ENCODE results near the gene CCNY. TPM values are rescaled to one million over a fixed set of nuclear protein-coding genes. Genes with fewer than 3 reads are reported as not detected.
A peak's percentile ranks its signal among the peaks of the same experiment; 100 is the strongest.

CCNY gene
- total and polyA plus RNA-seq, 5 donors = 27.7 to 72.1 (median 64.3) TPM

GRCh38 chr10:35334297-35334696, 2.0 kb upstream of the CCNY start:
- Histone ChIP-seq H3K9me3 (ENCODE audit: control insufficient read depth, low read length) (no peaks in the 10 kb centered on the region), H3K27me3 (ENCODE audit: control insufficient read depth, insufficient read depth) (no peaks in the 10 kb centered on the region), H3K4me3 (ENCODE audit: low read length) (peak overlapping the region; percentile 13), H3K4me1 (ENCODE audit: control insufficient read depth, insufficient read depth, low read length) (peaks cover 28% of the 10 kb centered on the region), H3K27ac (ENCODE audit: low read length) (no peak overlapping the region)
- intact Hi-C loops (cut with DNase I) = loop anchor here in 1 of 4 donors (10.0 kb wide), 2 partner anchors 209 to 231 kb away; partner anchors contain the start of gene CREM
- ATAC-seq (no peak), DNase-seq (no peak)
- 63% methylated on average over 1 of the region's 1 CpG for WGBS

GRCh38 chr10:35335133-35336083, 901 bp upstream of the CCNY start:
- intact Hi-C loops (cut with DNase I) = loop anchor here in 2 of 4 donors (5.0 to 10.0 kb wide), 3 partner anchors 211 to 229 kb away; partner anchors contain the start of gene CREM (in 1 of the 2)
- Histone ChIP-seq H3K9me3 (ENCODE audit: control insufficient read depth, low read length) (no peaks in the 10 kb centered on the region), H3K4me1 (ENCODE audit: control insufficient read depth, insufficient read depth, low read length) (peaks cover 23% of the 10 kb centered on the region), H3K27ac (ENCODE audit: low read length) (peak overlapping the region; percentile 39), H3K4me3 (ENCODE audit: low read length) (peak overlapping the region; percentile 80), H3K27me3 (ENCODE audit: control insufficient read depth, insufficient read depth) (no peaks in the 10 kb centered on the region)
- ATAC-seq (peak; percentile 2 to 7), DNase-seq (peak in 1 of 3 donors; percentile 62)
- WGBS = 27% methylated on average over 34 of the region's 34 CpGs

GRCh38 chr10:35336921-35337823, 863 bp downstream of the CCNY start:
- intact Hi-C loops (cut with DNase I) = loop anchor here in 2 of 4 donors (5.0 to 10.0 kb wide), 3 partner anchors 212 to 228 kb away; partner anchors contain the start of gene CREM (in 1 of the 2)
- under 1% methylated on average over 88 of the region's 88 CpGs for WGBS
- DNase-seq = peak; percentile 48 to 78 (median 68)
- Histone ChIP-seq H3K9me3 (ENCODE audit: control insufficient read depth, low read length) (no peaks in the 10 kb centered on the region), H3K27me3 (ENCODE audit: control insufficient read depth, insufficient read depth) (no peaks in the 10 kb centered on the region), H3K4me3 (ENCODE audit: low read length) (peak overlapping the region; percentile 80), H3K4me1 (ENCODE audit: control insufficient read depth, insufficient read depth, low read length) (peaks cover 20% of the 10 kb centered on the region), H3K27ac (ENCODE audit: low read length) (peak overlapping the region; percentile 40)
- peak; percentile 38 to 49 for ATAC-seq

- ATAC-seq = no peak
- H3K27ac ChIP-seq (ENCODE audit: low read length) = no peak overlapping the region
- WGBS = 65% methylated on average over 2 of the region's 2 CpGs
- no peaks in the 10 kb centered on the region for H3K27me3 ChIP-seq (ENCODE audit: control insufficient read depth, insufficient read depth)
- H3K4me1 ChIP-seq (ENCODE audit: control insufficient read depth, insufficient read depth, low read length) = peaks cover 11% of the 10 kb centered on the region
- no peaks in the 10 kb centered on the region for H3K9me3 ChIP-seq (ENCODE audit: control insufficient read depth, low read length)
- H3K4me3 ChIP-seq (ENCODE audit: low read length) = no peak overlapping the region
- intact Hi-C loops (cut with DNase I) = loop anchor here in 2 of 4 donors (5.0 to 10.0 kb wide), 3 partner anchors 215 to 225 kb away; partner anchors contain the start of gene CREM (in 1 of the 2)
- no peak for DNase-seq
Observed at GRCh38 chr10:35339942-35340341, 3.6 kb downstream of the CCNY start.

GRCh38 chr10:35340975-35341374, 4.7 kb downstream of the CCNY start:
- peak in 1 of 2 donors; percentile 29 for ATAC-seq
- no peaks in the 10 kb centered on the region for H3K27me3 ChIP-seq (ENCODE audit: control insufficient read depth, insufficient read depth)
- no peak overlapping the region for H3K4me3 ChIP-seq (ENCODE audit: low read length)
- WGBS = 24% methylated on average over 6 of the region's 6 CpGs
- H3K27ac ChIP-seq (ENCODE audit: low read length) = no peak overlapping the region
- H3K4me1 ChIP-seq (ENCODE audit: control insufficient read depth, insufficient read depth, low read length) = peaks cover 11% of the 10 kb centered on the region
- no peaks in the 10 kb centered on the region for H3K9me3 ChIP-seq (ENCODE audit: control insufficient read depth, low read length)
- DNase-seq = peak; percentile 69 to 75 (median 73)
- intact Hi-C loops (cut with DNase I) = no loop called here

- no peaks in the 10 kb centered on the region for H3K9me3 ChIP-seq (ENCODE audit: control insufficient read depth, low read length)
- ATAC-seq (no peak), DNase-seq (no peak)
- H3K27ac ChIP-seq (ENCODE audit: low read length) = no peak overlapping the region
- H3K4me1 ChIP-seq (ENCODE audit: control insufficient read depth, insufficient read depth, low read length) = peaks cover 14% of the 10 kb centered on the region
- no peak overlapping the region for H3K4me3 ChIP-seq (ENCODE audit: low read length)
- 58% methylated on average over 4 of the region's 4 CpGs for WGBS
- H3K27me3 ChIP-seq (ENCODE audit: control insufficient read depth, insufficient read depth) = no peaks in the 10 kb centered on the region
- intact Hi-C loops (cut with DNase I) = no loop called here
Observed at GRCh38 chr10:35341521-35341920, 5.2 kb downstream of the CCNY start.

GRCh38 chr10:35342183-35342753, 6.0 kb downstream of the CCNY start:
- peaks cover 14% of the 10 kb centered on the region for H3K4me1 ChIP-seq (ENCODE audit: control insufficient read depth, insufficient read depth, low read length)
- no peaks in the 10 kb centered on the region for H3K27me3 ChIP-seq (ENCODE audit: control insufficient read depth, insufficient read depth)
- no peak overlapping the region for H3K4me3 ChIP-seq (ENCODE audit: low read length)
- DNase-seq (no peak), ATAC-seq (no peak)
- WGBS = 86% methylated on average over 5 of the region's 5 CpGs
- no peak overlapping the region for H3K27ac ChIP-seq (ENCODE audit: low read length)
- intact Hi-C loops (cut with DNase I) = no loop called here
- no peaks in the 10 kb centered on the region for H3K9me3 ChIP-seq (ENCODE audit: control insufficient read depth, low read length)

- no peaks in the 10 kb centered on the region for H3K9me3 ChIP-seq (ENCODE audit: control insufficient read depth, low read length)
- H3K4me1 ChIP-seq (ENCODE audit: control insufficient read depth, insufficient read depth, low read length) = peaks cover 18% of the 10 kb centered on the region
- H3K27me3 ChIP-seq (ENCODE audit: control insufficient read depth, insufficient read depth) = no peaks in the 10 kb centered on the region
- DNase-seq (no peak), ATAC-seq (peak; percentile 28 to 52)
- H3K4me3 ChIP-seq (ENCODE audit: low read length) = no peak overlapping the region
- intact Hi-C loops (cut with DNase I) = no loop called here
- H3K27ac ChIP-seq (ENCODE audit: low read length) = no peak overlapping the region
Observed at GRCh38 chr10:35343739-35344138, 7.4 kb downstream of the CCNY start.

GRCh38 chr10:35345383-35345742, 9.1 kb downstream of the CCNY start:
- Histone ChIP-seq H3K9me3 (ENCODE audit: control insufficient read depth, low read length) (no peaks in the 10 kb centered on the region), H3K4me1 (ENCODE audit: control insufficient read depth, insufficient read depth, low read length) (peaks cover 22% of the 10 kb centered on the region), H3K27ac (ENCODE audit: low read length) (no peak overlapping the region), H3K4me3 (ENCODE audit: low read length) (no peak overlapping the region), H3K27me3 (ENCODE audit: control insufficient read depth, insufficient read depth) (no peaks in the 10 kb centered on the region)
- intact Hi-C loops (cut with DNase I) = no loop called here
- WGBS = 98% methylated on average over 5 of the region's 5 CpGs
- DNase-seq (no peak), ATAC-seq (no peak)

- Histone ChIP-seq H3K4me3 (ENCODE audit: low read length) (no peak overlapping the region), H3K9me3 (ENCODE audit: control insufficient read depth, low read length) (no peaks in the 10 kb centered on the region), H3K4me1 (ENCODE audit: control insufficient read depth, insufficient read depth, low read length) (peaks cover 14% of the 10 kb centered on the region), H3K27ac (ENCODE audit: low read length) (no peak overlapping the region), H3K27me3 (ENCODE audit: control insufficient read depth, insufficient read depth) (no peaks in the 10 kb centered on the region)
- no peak for DNase-seq
- intact Hi-C loops (cut with DNase I) = no loop called here
- peak in 1 of 2 donors; percentile 17 for ATAC-seq
Observed at GRCh38 chr10:35346248-35346647, 9.9 kb downstream of the CCNY start.
